HEK293 (cell line): ENCODE measurements around the gene ENOX2.

Experiments
- CTCF ChIA-PET: fragments of 350-600 bp; formaldehyde crosslinking; extraction: SDS; loops from one replicate; lab custom pipeline; 2021; ENCODE audit warnings: antibody characterized with exemption; lab: Yijun Ruan, JAX
- POLR2A ChIA-PET: fragments of 300-600 bp; formaldehyde crosslinking; extraction: SDS; loops from one replicate; lab custom pipeline; 2020; ENCODE audit warnings: antibody characterized with exemption, inconsistent platforms; lab: Yijun Ruan, JAX
- H3K27ac ChIP-seq: fragments of 200-500 bp; sonication (Bioruptor generic); 2 replicates; pipeline ENCODE4 v1.5.1; 2014; ENCODE audit warnings: low read depth, low read length, control low read depth, inconsistent platforms; ENCODE audit errors: extremely low read depth
- H3K36me3 ChIP-seq, 2 experiments: fragments of 200-500 bp in 1 of 2; sonication (Bioruptor generic) in 1 of 2; 1 replicate in 1 of 2; 2 replicates in 1 of 2; pipeline ENCODE4 v1.5.1; 2014 to 2017; ENCODE audit warnings: inconsistent platforms in 2 of 2, low read length in 2 of 2; ENCODE audit not compliant: control insufficient read depth in 2 of 2, insufficient read depth in 1 of 2
- H3K4me1 ChIP-seq: fragments of 200-500 bp; sonication (Bioruptor generic); 2 replicates; pipeline ENCODE4 v1.5.1; 2014; ENCODE audit warnings: mild to moderate bottlenecking, low read length, inconsistent platforms; ENCODE audit not compliant: control insufficient read depth, insufficient read depth
- H3K4me3 ChIP-seq: 2 replicates; pipeline ENCODE4 v1.5.1; 2011; ENCODE audit warnings: low read depth, mild to moderate bottlenecking, control low read depth, low read length, moderate library complexity
- H3K9me3 ChIP-seq: fragments of 200-500 bp; sonication (Bioruptor generic); 2 replicates; pipeline ENCODE4 v1.5.1; 2014; ENCODE audit warnings: low read depth, low read length, inconsistent platforms; ENCODE audit not compliant: control insufficient read depth, insufficient read depth
- OSR2 ChIP-seq: fragments of 450-650 bp; formaldehyde crosslinking; IDR thresholded peaks from 2 replicates; pipeline ENCODE4 v1.5.1; 2016; ENCODE audit warnings: missing biosample characterization, missing genetic modification characterization
- REPIN1 ChIP-seq: fragments of 450-650 bp; formaldehyde crosslinking; IDR thresholded peaks from 2 replicates; pipeline ENCODE4 v1.5.1; 2017; ENCODE audit warnings: missing biosample characterization, missing genetic modification characterization, low read depth
- SALL2 ChIP-seq: fragments of 450-650 bp; formaldehyde crosslinking; IDR thresholded peaks from 2 replicates; pipeline ENCODE4 v1.5.0; 2017; ENCODE audit warnings: missing biosample characterization, mild to moderate bottlenecking, missing genetic modification characterization, borderline replicate concordance
- SETDB1 ChIP-seq: IDR thresholded peaks from one replicate; pipeline ENCODE4 v1.6.1; 2017; ENCODE audit warnings: mild to moderate bottlenecking, low read length, moderate library complexity, mixed read lengths; ENCODE audit not compliant: insufficient read length
- YY1 ChIP-seq: fragments of 450-650 bp; formaldehyde crosslinking; IDR thresholded peaks from 2 replicates; pipeline ENCODE4 v1.5.1; 2018; ENCODE audit warnings: missing biosample characterization, missing genetic modification characterization
- ZBTB21 ChIP-seq: fragments of 450-650 bp; formaldehyde crosslinking; IDR thresholded peaks from 2 replicates; pipeline ENCODE4 v1.5.1; 2017; ENCODE audit warnings: missing biosample characterization, missing genetic modification characterization
- ZBTB48 ChIP-seq: fragments of 450-650 bp; formaldehyde crosslinking; IDR thresholded peaks from 2 replicates; pipeline ENCODE4 v1.5.1; 2016; ENCODE audit warnings: missing biosample characterization, missing genetic modification characterization
- ZIC2 ChIP-seq: fragments of 450-650 bp; formaldehyde crosslinking; IDR thresholded peaks from 2 replicates; pipeline ENCODE4 v1.5.1; 2016; ENCODE audit warnings: missing biosample characterization, missing genetic modification characterization
- ZNF114 ChIP-seq: fragments of 450-650 bp; formaldehyde crosslinking; IDR thresholded peaks from 2 replicates; pipeline ENCODE4 v1.5.0; 2017; ENCODE audit warnings: missing biosample characterization, missing genetic modification characterization
- ZNF341 ChIP-seq: fragments of 450-650 bp; formaldehyde crosslinking; IDR thresholded peaks from 2 replicates; pipeline ENCODE4; 2016; ENCODE audit warnings: low read depth, missing biosample characterization, missing genetic modification characterization
- ZNF404 ChIP-seq: fragments of 450-650 bp; formaldehyde crosslinking; IDR thresholded peaks from 2 replicates; pipeline ENCODE4 v1.5.1; 2017; ENCODE audit warnings: missing biosample characterization, missing genetic modification characterization
- ZNF555 ChIP-seq: fragments of 450-650 bp; formaldehyde crosslinking; conservative IDR thresholded peaks from 2 replicates; pipeline ENCODE4 v1.5.1; 2017; ENCODE audit warnings: missing biosample characterization, mild to moderate bottlenecking, missing genetic modification characterization, inconsistent platforms
- ZNF571 ChIP-seq: fragments of 450-650 bp; formaldehyde crosslinking; IDR thresholded peaks from 2 replicates; pipeline ENCODE4 v1.5.0; 2017; ENCODE audit warnings: missing biosample characterization, missing genetic modification characterization
- ZNF658 ChIP-seq: fragments of 450-650 bp; formaldehyde crosslinking; IDR thresholded peaks from 2 replicates; pipeline ENCODE4; 2016; ENCODE audit warnings: missing biosample characterization, missing genetic modification characterization
- ZNF670 ChIP-seq: fragments of 450-650 bp; formaldehyde crosslinking; IDR thresholded peaks from 2 replicates; pipeline ENCODE4 v1.5.1; 2016; ENCODE audit warnings: missing biosample characterization, missing genetic modification characterization, low read depth
- ZNF768 ChIP-seq: fragments of 450-650 bp; formaldehyde crosslinking; IDR thresholded peaks from 2 replicates; pipeline ENCODE4 v1.5.1; 2018; ENCODE audit warnings: missing biosample characterization, mild to moderate bottlenecking, missing genetic modification characterization
- ZNF776 ChIP-seq: fragments of 450-650 bp; formaldehyde crosslinking; IDR thresholded peaks from 2 replicates; pipeline ENCODE4 v1.5.0; 2017; ENCODE audit warnings: missing biosample characterization, missing genetic modification characterization, borderline replicate concordance
- ZSCAN23 ChIP-seq: fragments of 450-650 bp; formaldehyde crosslinking; IDR thresholded peaks from 2 replicates; pipeline ENCODE4 v1.5.1; 2016; ENCODE audit warnings: missing biosample characterization, missing genetic modification characterization
- TF ChIP-seq, protein P1 (sequence below): fragments of 450-650 bp; formaldehyde crosslinking; IDR thresholded peaks from 2 replicates; pipeline ENCODE4 v1.5.1; 2016; ENCODE audit warnings: missing biosample characterization, missing genetic modification characterization
- TF ChIP-seq, protein P2 (sequence below): fragments of 450-650 bp; formaldehyde crosslinking; IDR thresholded peaks from 2 replicates; pipeline ENCODE4 v1.5.1; 2016; ENCODE audit warnings: missing biosample characterization, missing genetic modification characterization
- TF ChIP-seq, protein P3 (sequence below): fragments of 450-650 bp; IDR thresholded peaks from 2 replicates; pipeline ENCODE4 v1.5.1; 2018; ENCODE audit warnings: missing biosample characterization, missing genetic modification characterization
- TF ChIP-seq, protein P4 (sequence below): fragments of 450-650 bp; formaldehyde crosslinking; IDR thresholded peaks from 2 replicates; pipeline ENCODE4 v1.5.1; 2016; ENCODE audit warnings: missing biosample characterization, missing genetic modification characterization
- TF ChIP-seq, protein P5 (sequence below): fragments of 450-650 bp; formaldehyde crosslinking; IDR thresholded peaks from 2 replicates; pipeline ENCODE4 v1.5.1; 2016; ENCODE audit warnings: missing biosample characterization, missing genetic modification characterization
- TF ChIP-seq, protein P6 (sequence below): fragments of 450-650 bp; formaldehyde crosslinking; IDR thresholded peaks from 2 replicates; pipeline ENCODE4 v1.5.1; 2016; ENCODE audit warnings: missing biosample characterization, missing genetic modification characterization

Gene ENOX2

DNA sequence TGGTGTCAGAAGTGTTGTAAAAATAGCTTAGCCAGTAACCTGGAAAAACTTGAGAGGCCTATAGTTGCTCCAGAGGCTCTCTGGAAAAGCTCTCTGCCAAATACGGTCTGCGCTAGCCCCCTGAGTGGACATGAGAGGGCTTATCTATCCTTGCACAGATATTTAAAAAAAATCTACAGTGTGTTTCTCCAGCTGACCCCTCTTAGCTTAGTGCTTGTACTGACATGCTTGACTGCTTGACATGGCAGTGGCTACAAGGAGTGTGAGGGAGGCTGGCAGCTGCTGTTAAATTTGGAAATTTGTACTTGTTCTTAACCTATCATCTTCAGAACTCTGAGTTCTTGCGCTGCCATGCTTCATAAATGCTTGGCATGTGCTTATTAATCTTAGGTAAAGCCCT lies 272.0 kb downstream of the ENOX2 start:
- ChIA-PET POLR2A (no interaction called here), CTCF (interaction anchor here (0.7 kb wide), 1 partner anchor 257 kb away, joined by 3 read pairs; no protein-coding TSS in a partner anchor)
- no peaks in the 10 kb centered on the region for H3K36me3 ChIP-seq
- no peak overlapping the region for H3K4me3 ChIP-seq
- H3K9me3 ChIP-seq = no peaks in the 10 kb centered on the region
- H3K4me1 ChIP-seq = no peaks in the 10 kb centered on the region
- TF ChIP-seq ZNF658 (tag by site-specific recombination) (no peak), REPIN1 (tag by site-specific recombination) (no peak), ZBTB48 (tag by site-specific recombination) (no peak), SETDB1 (no peak), ZNF768 (tag by site-specific recombination) (no peak), ZNF341 (tag by site-specific recombination) (no peak), ZIC2 (no peak), YY1 (no peak), ZNF670 (no peak), ZNF571 (tag by site-specific recombination) (no peak), ZNF404 (tag by site-specific recombination) (no peak), OSR2 (tag by site-specific recombination) (no peak), ZBTB21 (tag by site-specific recombination) (no peak), ZSCAN23 (no peak), ZNF555 (no peak)
- TF ChIP-seq, protein P1, sequence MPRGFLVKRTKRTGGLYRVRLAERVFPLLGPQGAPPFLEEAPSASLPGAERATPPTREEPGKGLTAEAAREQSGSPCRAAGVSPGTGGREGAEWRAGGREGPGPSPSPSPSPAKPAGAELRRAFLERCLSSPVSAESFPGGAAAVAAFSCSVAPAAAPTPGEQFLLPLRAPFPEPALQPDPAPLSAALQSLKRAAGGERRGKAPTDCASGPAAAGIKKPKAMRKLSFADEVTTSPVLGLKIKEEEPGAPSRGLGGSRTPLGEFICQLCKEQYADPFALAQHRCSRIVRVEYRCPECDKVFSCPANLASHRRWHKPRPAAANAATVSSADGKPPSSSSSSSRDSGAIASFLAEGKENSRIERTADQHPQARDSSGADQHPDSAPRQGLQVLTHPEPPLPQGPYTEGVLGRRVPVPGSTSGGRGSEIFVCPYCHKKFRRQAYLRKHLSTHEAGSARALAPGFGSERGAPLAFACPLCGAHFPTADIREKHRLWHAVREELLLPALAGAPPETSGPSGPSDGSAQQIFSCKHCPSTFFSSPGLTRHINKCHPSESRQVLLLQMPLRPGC (tag by site-specific recombination) = no peak
- TF ChIP-seq, protein P2, sequence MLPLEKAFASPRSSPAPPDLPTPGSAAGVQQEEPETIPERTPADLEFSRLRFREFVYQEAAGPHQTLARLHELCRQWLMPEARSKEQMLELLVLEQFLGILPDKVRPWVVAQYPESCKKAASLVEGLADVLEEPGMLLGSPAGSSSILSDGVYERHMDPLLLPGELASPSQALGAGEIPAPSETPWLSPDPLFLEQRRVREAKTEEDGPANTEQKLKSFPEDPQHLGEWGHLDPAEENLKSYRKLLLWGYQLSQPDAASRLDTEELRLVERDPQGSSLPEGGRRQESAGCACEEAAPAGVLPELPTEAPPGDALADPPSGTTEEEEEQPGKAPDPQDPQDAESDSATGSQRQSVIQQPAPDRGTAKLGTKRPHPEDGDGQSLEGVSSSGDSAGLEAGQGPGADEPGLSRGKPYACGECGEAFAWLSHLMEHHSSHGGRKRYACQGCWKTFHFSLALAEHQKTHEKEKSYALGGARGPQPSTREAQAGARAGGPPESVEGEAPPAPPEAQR (tag by site-specific recombination) = no peak
- TF ChIP-seq, protein P3, sequence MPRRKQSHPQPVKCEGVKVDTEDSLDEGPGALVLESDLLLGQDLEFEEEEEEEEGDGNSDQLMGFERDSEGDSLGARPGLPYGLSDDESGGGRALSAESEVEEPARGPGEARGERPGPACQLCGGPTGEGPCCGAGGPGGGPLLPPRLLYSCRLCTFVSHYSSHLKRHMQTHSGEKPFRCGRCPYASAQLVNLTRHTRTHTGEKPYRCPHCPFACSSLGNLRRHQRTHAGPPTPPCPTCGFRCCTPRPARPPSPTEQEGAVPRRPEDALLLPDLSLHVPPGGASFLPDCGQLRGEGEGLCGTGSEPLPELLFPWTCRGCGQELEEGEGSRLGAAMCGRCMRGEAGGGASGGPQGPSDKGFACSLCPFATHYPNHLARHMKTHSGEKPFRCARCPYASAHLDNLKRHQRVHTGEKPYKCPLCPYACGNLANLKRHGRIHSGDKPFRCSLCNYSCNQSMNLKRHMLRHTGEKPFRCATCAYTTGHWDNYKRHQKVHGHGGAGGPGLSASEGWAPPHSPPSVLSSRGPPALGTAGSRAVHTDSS (tag by site-specific recombination) = no peak
- TF ChIP-seq, protein P4, sequence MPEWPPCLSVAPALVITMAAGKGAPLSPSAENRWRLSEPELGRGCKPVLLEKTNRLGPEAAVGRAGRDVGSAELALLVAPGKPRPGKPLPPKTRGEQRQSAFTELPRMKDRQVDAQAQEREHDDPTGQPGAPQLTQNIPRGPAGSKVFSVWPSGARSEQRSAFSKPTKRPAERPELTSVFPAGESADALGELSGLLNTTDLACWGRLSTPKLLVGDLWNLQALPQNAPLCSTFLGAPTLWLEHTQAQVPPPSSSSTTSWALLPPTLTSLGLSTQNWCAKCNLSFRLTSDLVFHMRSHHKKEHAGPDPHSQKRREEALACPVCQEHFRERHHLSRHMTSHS = no peak
- H3K27ac ChIP-seq = no peak overlapping the region

DNA sequence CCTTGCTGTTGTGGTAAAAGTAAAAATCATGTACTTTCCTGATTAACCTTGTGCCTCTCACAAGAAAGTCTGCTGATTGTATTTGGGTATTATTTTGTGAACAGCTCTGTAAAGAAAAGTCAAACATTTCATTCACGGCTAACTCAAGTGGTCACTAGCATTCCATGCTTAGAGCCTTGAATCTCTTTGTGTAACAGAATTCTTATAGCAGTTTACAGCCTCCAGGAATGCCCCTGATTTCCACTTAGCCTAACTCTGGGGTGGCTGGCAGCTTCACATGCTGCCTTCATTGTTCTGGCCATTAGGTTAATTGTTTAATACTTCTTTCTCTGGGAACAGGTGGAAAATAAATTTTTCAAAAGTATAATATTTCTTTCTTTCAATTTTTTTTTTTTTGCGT lies 274.5 kb downstream of the ENOX2 start:
- ChIA-PET CTCF (interaction anchor here (0.7 kb wide), 1 partner anchor 1545 kb away, joined by 3 read pairs; no protein-coding TSS in a partner anchor), POLR2A (no interaction called here)
- Histone ChIP-seq H3K27ac (no peak overlapping the region), H3K4me1 (no peaks in the 10 kb centered on the region), H3K36me3 (no peaks in the 10 kb centered on the region), H3K9me3 (no peaks in the 10 kb centered on the region), H3K4me3 (no peak overlapping the region)
- TF ChIP-seq ZNF776 (tag by site-specific recombination) (no peak), SALL2 (tag by site-specific recombination) (no peak), ZNF114 (tag by site-specific recombination) (no peak)
- TF ChIP-seq, protein P5, sequence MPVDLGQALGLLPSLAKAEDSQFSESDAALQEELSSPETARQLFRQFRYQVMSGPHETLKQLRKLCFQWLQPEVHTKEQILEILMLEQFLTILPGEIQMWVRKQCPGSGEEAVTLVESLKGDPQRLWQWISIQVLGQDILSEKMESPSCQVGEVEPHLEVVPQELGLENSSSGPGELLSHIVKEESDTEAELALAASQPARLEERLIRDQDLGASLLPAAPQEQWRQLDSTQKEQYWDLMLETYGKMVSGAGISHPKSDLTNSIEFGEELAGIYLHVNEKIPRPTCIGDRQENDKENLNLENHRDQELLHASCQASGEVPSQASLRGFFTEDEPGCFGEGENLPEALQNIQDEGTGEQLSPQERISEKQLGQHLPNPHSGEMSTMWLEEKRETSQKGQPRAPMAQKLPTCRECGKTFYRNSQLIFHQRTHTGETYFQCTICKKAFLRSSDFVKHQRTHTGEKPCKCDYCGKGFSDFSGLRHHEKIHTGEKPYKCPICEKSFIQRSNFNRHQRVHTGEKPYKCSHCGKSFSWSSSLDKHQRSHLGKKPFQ (tag by site-specific recombination) = no peak
- TF ChIP-seq, protein P6, sequence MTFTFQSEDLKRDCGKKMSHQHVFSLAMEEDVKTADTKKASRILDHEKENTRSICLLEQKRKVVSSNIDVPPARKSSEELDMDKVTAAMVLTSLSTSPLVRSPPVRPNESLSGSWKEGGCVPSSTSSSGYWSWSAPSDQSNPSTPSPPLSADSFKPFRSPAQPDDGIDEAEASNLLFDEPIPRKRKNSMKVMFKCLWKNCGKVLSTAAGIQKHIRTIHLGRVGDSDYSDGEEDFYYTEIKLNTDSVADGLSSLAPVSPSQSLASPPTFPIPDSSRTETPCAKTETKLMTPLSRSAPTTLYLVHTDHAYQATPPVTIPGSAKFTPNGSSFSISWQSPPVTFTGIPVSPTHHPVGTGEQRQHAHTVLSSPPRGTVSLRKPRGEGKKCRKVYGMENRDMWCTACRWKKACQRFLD (tag by site-specific recombination) = no peak
